Kidney (tissue), 14 donors: ENCODE measurements around the gene SLC39A11. TPM values are rescaled to one million over a fixed set of nuclear protein-coding genes. Genes with fewer than 3 reads are reported as not detected.
A peak's percentile ranks its signal among the peaks of the same experiment; 100 is the strongest.

Source experiments
- DNase-seq, 5 donors: peaks; one replicate each; pipeline ENCODE4 v3.0.0-alpha.2; 2013 to 2020
- FAIRE-seq: peaks from 2 replicates; lab custom pipeline; 2012; peaks lifted over from hg19 to GRCh38; lab: Jason Lieb, UNC
- H3K27ac ChIP-seq, 2 donors: one replicate each; pipeline ENCODE4 v1.7.0; 2013; ENCODE audit warnings: low read depth in 2 of 2, low read length in 2 of 2, inconsistent platforms in 1 of 2
- H3K27me3 ChIP-seq: one replicate; pipeline ENCODE4 v1.7.1; 2013; ENCODE audit warnings: low read length, inconsistent platforms; ENCODE audit not compliant: control insufficient read depth, insufficient read depth
- H3K36me3 ChIP-seq, 3 donors: one replicate each; pipeline versions ENCODE4 v1.7.0 to v1.7.1; 2013; ENCODE audit warnings: low read length in 3 of 3, control low read depth in 1 of 3, inconsistent platforms in 1 of 3; ENCODE audit not compliant: insufficient read depth in 3 of 3, control insufficient read depth in 2 of 3
- H3K4me1 ChIP-seq, 3 donors: one replicate each; pipeline versions ENCODE4 v1.7.0 to v1.7.1; 2013; ENCODE audit warnings: low read length in 3 of 3, inconsistent platforms in 1 of 3, low read depth in 1 of 3; ENCODE audit not compliant: control insufficient read depth in 2 of 3, insufficient read depth in 2 of 3
- H3K4me3 ChIP-seq, 3 donors: one replicate each; pipeline versions ENCODE4 v1.7.0 to v1.8.1; 2013; ENCODE audit warnings: low read length in 3 of 3, control low read depth in 1 of 3, inconsistent platforms in 1 of 3
- H3K9ac ChIP-seq, 3 donors: one replicate each; pipeline versions ENCODE4 v1.7.0 to v1.7.1; 2013; ENCODE audit warnings: low read length in 3 of 3, control low read depth in 1 of 3, inconsistent platforms in 1 of 3
- H3K9me3 ChIP-seq, 3 donors: one replicate each; pipeline versions ENCODE4 v1.7.0 to v1.7.1; 2013; ENCODE audit warnings: low read length in 3 of 3, control low read depth in 1 of 3, inconsistent platforms in 1 of 3; ENCODE audit not compliant: control insufficient read depth in 2 of 3, insufficient read depth in 1 of 3
- intact Hi-C: fragments of 100-400 bp; cut with DNase I; formaldehyde crosslinking; loops from one replicate; pipeline ENCODE4 v1.11.1; 2022
- polyA plus RNA-seq: library from polyadenylated mRNA; stranded (reverse); fragments of 350-450 nt; fragmentation: Illumina TruSeq; extraction: RNeasy Lipid Tissue Mini Kit (QIAGEN cat#74804); gene quantifications from one replicate; pipeline ENCODE4 v1.2.3, GENCODE V29; 2014; ENCODE audit warnings: low read depth, low replicate concordance; ENCODE audit not compliant: insufficient read depth
- total RNA-seq: library from RNA; stranded (reverse); fragmentation: NEBNext Ultra II Directional; extraction: Animal tissue kit (Norgen Biotek cat#: 25700); gene quantifications from one replicate; pipeline ENCODE4 v1.2.1, GENCODE V29; 2021
- TF ChIP-seq, protein P1 (sequence below): IDR thresholded peaks from 3 replicates; pipeline ENCODE4 v1.5.1; 2012; ENCODE audit warnings: mild to moderate bottlenecking, moderate library complexity, borderline replicate concordance; ENCODE audit not compliant: insufficient read depth; ENCODE audit errors: extremely low read depth
- donor health status: control.
- donor health status: control.
- donor health status: control.
- donor health status: control.
- donor health status: control.
- donor health status: DM: yes; HTN: yes; CAD: no.
- donor health status: Normal renal cell carcinoma (clear cell type).

The SLC39A11 gene
- total and polyA plus RNA-seq, 2 donors from 2014 or later, result 19.7 to 37.2 TPM

GRCh38 chr17:72843591-72843990 is 248.9 kb downstream of the SLC39A11 start:
- no peak for FAIRE-seq
- no peaks in the 10 kb centered on the region for H3K36me3 ChIP-seq
- H3K27me3 ChIP-seq, result no peaks in the 10 kb centered on the region
- H3K9me3 ChIP-seq, result peaks cover 0 to 7% (median 0%) of the 10 kb centered on the region in 3 donors
- no peak overlapping the region for H3K27ac ChIP-seq
- no peak for DNase-seq
- H3K4me3 ChIP-seq, result no peak overlapping the region
- intact Hi-C loops, result no loop called here
- TF ChIP-seq, protein P1, sequence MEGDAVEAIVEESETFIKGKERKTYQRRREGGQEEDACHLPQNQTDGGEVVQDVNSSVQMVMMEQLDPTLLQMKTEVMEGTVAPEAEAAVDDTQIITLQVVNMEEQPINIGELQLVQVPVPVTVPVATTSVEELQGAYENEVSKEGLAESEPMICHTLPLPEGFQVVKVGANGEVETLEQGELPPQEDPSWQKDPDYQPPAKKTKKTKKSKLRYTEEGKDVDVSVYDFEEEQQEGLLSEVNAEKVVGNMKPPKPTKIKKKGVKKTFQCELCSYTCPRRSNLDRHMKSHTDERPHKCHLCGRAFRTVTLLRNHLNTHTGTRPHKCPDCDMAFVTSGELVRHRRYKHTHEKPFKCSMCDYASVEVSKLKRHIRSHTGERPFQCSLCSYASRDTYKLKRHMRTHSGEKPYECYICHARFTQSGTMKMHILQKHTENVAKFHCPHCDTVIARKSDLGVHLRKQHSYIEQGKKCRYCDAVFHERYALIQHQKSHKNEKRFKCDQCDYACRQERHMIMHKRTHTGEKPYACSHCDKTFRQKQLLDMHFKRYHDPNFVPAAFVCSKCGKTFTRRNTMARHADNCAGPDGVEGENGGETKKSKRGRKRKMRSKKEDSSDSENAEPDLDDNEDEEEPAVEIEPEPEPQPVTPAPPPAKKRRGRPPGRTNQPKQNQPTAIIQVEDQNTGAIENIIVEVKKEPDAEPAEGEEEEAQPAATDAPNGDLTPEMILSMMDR, result no peak
- no peak overlapping the region for H3K9ac ChIP-seq
- no peaks in the 10 kb centered on the region for H3K4me1 ChIP-seq

GRCh38 chr17:72840019-72840418 is 252.5 kb downstream of the SLC39A11 start:
- H3K27ac ChIP-seq, result no peak overlapping the region
- no peak overlapping the region for H3K9ac ChIP-seq
- H3K36me3 ChIP-seq, result no peaks in the 10 kb centered on the region
- H3K9me3 ChIP-seq, result peaks cover 0 to 7% (median 0%) of the 10 kb centered on the region in 3 donors
- H3K4me3 ChIP-seq, result no peak overlapping the region
- intact Hi-C loops, result no loop called here
- H3K27me3 ChIP-seq, result no peaks in the 10 kb centered on the region
- TF ChIP-seq, protein P1, result no peak
- H3K4me1 ChIP-seq, result no peaks in the 10 kb centered on the region
- peak in 1 of 5 donors; percentile 66 for DNase-seq
- no peak for FAIRE-seq

DNA sequence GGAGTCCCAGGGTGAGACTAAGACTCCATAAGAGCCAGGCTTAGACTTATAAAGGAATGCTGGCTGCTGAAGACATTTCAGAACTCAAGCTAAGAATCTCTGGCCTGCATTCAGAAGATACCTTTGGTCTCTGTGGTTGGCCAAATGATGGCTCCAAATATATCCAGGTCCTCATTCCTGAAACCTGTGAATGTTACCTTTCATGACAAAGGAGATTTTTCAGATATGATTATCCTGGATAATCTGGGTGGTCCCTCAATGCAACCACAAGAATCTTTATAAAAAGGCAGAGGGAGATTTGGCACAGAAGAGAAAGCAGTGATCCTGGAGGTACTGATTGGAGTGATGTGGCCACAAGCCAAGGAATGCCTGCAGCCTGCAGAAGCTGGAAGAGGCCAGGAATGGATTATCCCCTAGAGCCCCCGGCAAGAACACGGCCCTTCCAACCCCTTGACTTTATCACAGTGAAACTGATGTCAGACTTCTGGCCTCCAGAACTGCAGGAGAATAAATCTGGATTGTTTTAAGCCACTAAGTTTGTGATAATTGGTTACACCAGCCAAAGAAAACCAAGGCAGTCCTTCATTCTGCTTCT is 253.3 kb downstream of the SLC39A11 start:
- Histone ChIP-seq H3K4me1 (no peaks in the 10 kb centered on the region), H3K27ac (no peak overlapping the region), H3K4me3 (no peak overlapping the region), H3K27me3 (no peaks in the 10 kb centered on the region), H3K36me3 (no peaks in the 10 kb centered on the region), H3K9me3 (peaks cover 0 to 7% (median 0%) of the 10 kb centered on the region in 3 donors), H3K9ac (no peak overlapping the region)
- FAIRE-seq (no peak), DNase-seq (peak in 1 of 5 donors; percentile 49)
- TF ChIP-seq, protein P1, result no peak
- intact Hi-C loops, result no loop called here
